K562 (cell line): ENCODE data around the gene PRKACB.

Source experiments
- BCL6 ChIP-seq: fragments of 250-450 bp; sonication (Bioruptor Pico); IDR thresholded peaks from 2 replicates; pipeline ENCODE4 v1.4.0; 2020
- BRD4 ChIP-seq: fragments of 200-600 bp; sonication (generic); IDR thresholded peaks from 2 replicates; pipeline ENCODE4 v1.6.1; 2017; ENCODE audit warnings: inconsistent platforms
- MAFG ChIP-seq: fragments of 450-650 bp; conservative IDR thresholded peaks from 2 replicates; pipeline ENCODE4 v1.6.1; 2016; ENCODE audit warnings: missing genetic modification characterization, missing compliant biosample characterization
- MXI1 ChIP-seq: IDR thresholded peaks from 2 replicates; pipeline ENCODE4 v1.6.1; 2011; ENCODE audit warnings: low read depth, mild to moderate bottlenecking, improper control_type of control experiment, low read length
- POLR2AphosphoS2 ChIP-seq: IDR thresholded peaks from 2 replicates; pipeline ENCODE4 v1.6.1; 2012; ENCODE audit warnings: low read length, improper control_type of control experiment
- POLR3A ChIP-seq: IDR thresholded peaks from 2 replicates; pipeline ENCODE4 v1.6.1; 2011; ENCODE audit warnings: borderline replicate concordance, mild to moderate bottlenecking, moderate library complexity; ENCODE audit not compliant: insufficient read length, insufficient read depth; ENCODE audit errors: extremely low read depth
- ZNF507 ChIP-seq: conservative IDR thresholded peaks from 2 replicates; pipeline ENCODE4 v1.6.1; 2017; ENCODE audit warnings: missing genetic modification characterization, missing compliant biosample characterization
- ZZZ3 ChIP-seq: fragments of 450-650 bp; IDR thresholded peaks from 2 replicates; pipeline ENCODE4 v1.6.1; 2016; ENCODE audit warnings: antibody characterized with exemption, mild to moderate bottlenecking, moderate library complexity
- TF ChIP-seq, protein P1 (sequence below), 2 experiments: fragments of 450-650 bp in 1 of 2; sonication (generic) in 1 of 2; formaldehyde crosslinking in 1 of 2; IDR thresholded peaks in 1 of 2; conservative IDR thresholded peaks in 1 of 2; 2 replicates each; pipeline versions ENCODE4 v1.6.1 to v1.8.1; 2016 to 2023; ENCODE audit warnings: mild to moderate bottlenecking in 2 of 2, moderate library complexity in 2 of 2, inconsistent platforms in 1 of 2, missing genetic modification reagents in 1 of 2

GRCh38 chr1:84103197-84103992, 40.7 kb upstream of the PRKACB start:
- TF ChIP-seq ZZZ3, result no peak
- no peak for TF ChIP-seq MXI1
- peak; percentile 99 for TF ChIP-seq MAFG (tag)
- no peak for TF ChIP-seq BCL6
- TF ChIP-seq BRD4, result no peak
- no peak for TF ChIP-seq POLR2AphosphoS2
- TF ChIP-seq ZNF507, result no peak
- no peak for TF ChIP-seq POLR3A
- TF ChIP-seq, protein P1, sequence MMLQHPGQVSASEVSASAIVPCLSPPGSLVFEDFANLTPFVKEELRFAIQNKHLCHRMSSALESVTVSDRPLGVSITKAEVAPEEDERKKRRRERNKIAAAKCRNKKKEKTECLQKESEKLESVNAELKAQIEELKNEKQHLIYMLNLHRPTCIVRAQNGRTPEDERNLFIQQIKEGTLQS (IDR thresholded peaks at IDR 0.05), result peak; percentile 96
- TF ChIP-seq, protein P1 (CRISPR knock-in tag; conservative IDR thresholded peaks at IDR 0.05), result peak; percentile 69
